CD4-positive, CD25-positive, alpha-beta regulatory T cell (primary cell): ENCODE data around the gene CCDC187. TPM values are rescaled to one million over a fixed set of nuclear protein-coding genes. Genes with fewer than 3 reads are reported as not detected.

Experiments used
- ATAC-seq, 2 donors: fragments of 150-1000 bp; cut with Tn5 transposase; one replicate each; pipeline ENCODE4 v1.10.0; 2021; ENCODE audit warnings: low read depth in 2 of 2, moderate number of reproducible peaks in 2 of 2, moderate library complexity in 1 of 2
- DNase-seq, 3 donors: peaks; one replicate each; pipeline versions ENCODE4 v3.0.0 to v3.0.0-alpha.2; 2012 to 2022; ENCODE audit warnings: mixed read lengths in 1 of 3
- H3K27ac ChIP-seq: one replicate; pipeline ENCODE4 v1.7.0; 2013; ENCODE audit warnings: mild to moderate bottlenecking, low read length; ENCODE audit not compliant: insufficient read depth, poor library complexity, severe bottlenecking
- H3K27me3 ChIP-seq: one replicate; pipeline ENCODE4 v1.7.0; 2013; ENCODE audit warnings: low read length; ENCODE audit not compliant: control insufficient read depth, insufficient read depth
- H3K36me3 ChIP-seq: one replicate; pipeline ENCODE4 v1.7.0; 2013; ENCODE audit warnings: mild to moderate bottlenecking, low read length, moderate library complexity; ENCODE audit not compliant: control insufficient read depth, insufficient read depth
- H3K4me1 ChIP-seq: 2 replicates; pipeline ENCODE4 v1.7.0; 2013; ENCODE audit warnings: mild to moderate bottlenecking, low read length; ENCODE audit not compliant: insufficient read depth, control insufficient read depth, poor library complexity, severe bottlenecking
- H3K4me3 ChIP-seq: one replicate; pipeline ENCODE4 v1.7.0; 2013; ENCODE audit warnings: low read depth, mild to moderate bottlenecking, low read length, moderate library complexity
- H3K9me3 ChIP-seq, 2 experiments: 1 replicate in 1 of 2; 2 replicates in 1 of 2; pipeline ENCODE4 v1.7.0; 2013; ENCODE audit warnings: low read length in 2 of 2, mild to moderate bottlenecking in 1 of 2, moderate library complexity in 1 of 2; ENCODE audit not compliant: control insufficient read depth in 2 of 2
- H3K27ac Mint-ChIP-seq, 3 donors: one replicate each; pipeline ENCODE4 v1.8.0; 2020 to 2022; ENCODE audit warnings: mild to moderate bottlenecking in 3 of 3, mixed read lengths in 3 of 3, moderate library complexity in 2 of 3
- H3K27me3 Mint-ChIP-seq: one replicate; pipeline ENCODE4 v1.8.0; 2022; ENCODE audit warnings: mild to moderate bottlenecking, mixed read lengths
- H3K36me3 Mint-ChIP-seq: one replicate; pipeline ENCODE4 v1.8.0; 2020; ENCODE audit warnings: mixed read lengths
- H3K4me1 Mint-ChIP-seq, 4 donors: one replicate each; pipeline ENCODE4 v1.8.0; 2020 to 2022; ENCODE audit warnings: mixed read lengths in 4 of 4, mild to moderate bottlenecking in 1 of 4
- H3K4me3 Mint-ChIP-seq, 4 donors: one replicate each; pipeline ENCODE4 v1.8.0; 2020 to 2022; ENCODE audit warnings: mild to moderate bottlenecking in 4 of 4, mixed read lengths in 4 of 4, moderate library complexity in 3 of 4
- H3K9me3 Mint-ChIP-seq, 7 donors: one replicate each; pipeline ENCODE4 v1.8.0; 2020 to 2022; ENCODE audit warnings: mixed read lengths in 7 of 7, mild to moderate bottlenecking in 3 of 7, moderate library complexity in 2 of 7
- polyA plus RNA-seq, 4 donors: library from polyadenylated mRNA; unstranded; fragments of 300-500 nt; fragmentation: Illumina TruSeq; gene quantifications; one replicate each; pipeline ENCODE4 v1.2.3, GENCODE V29; 2021
- total RNA-seq: library from RNA; stranded (reverse); gene quantifications from one replicate; pipeline ENCODE4 v1.2.3, GENCODE V29; 2022

CCDC187 gene
- total and polyA plus RNA-seq, 5 donors from 2014 or later = not detected

GRCh38 chr9:136332482-136332983 is 28.6 kb upstream of the CCDC187 start:
- Mint-ChIP-seq H3K9me3 (no peaks in the 10 kb centered on the region), H3K27ac (no peak overlapping the region), H3K4me1 (peaks cover 0 to 5% (median 2%) of the 10 kb centered on the region in 4 donors), H3K4me3 (no peak overlapping the region), H3K27me3 (no peaks in the 10 kb centered on the region), H3K36me3 (no peaks in the 10 kb centered on the region)
- DNase-seq = no peak
- H3K4me3 ChIP-seq = no peak overlapping the region
- H3K9me3 ChIP-seq = no peaks in the 10 kb centered on the region
- no peak for ATAC-seq
- no peaks in the 10 kb centered on the region for H3K36me3 ChIP-seq
- peaks cover 9% of the 10 kb centered on the region for H3K4me1 ChIP-seq
- H3K27ac ChIP-seq = no peak overlapping the region
- H3K27me3 ChIP-seq = no peaks in the 10 kb centered on the region

DNA sequence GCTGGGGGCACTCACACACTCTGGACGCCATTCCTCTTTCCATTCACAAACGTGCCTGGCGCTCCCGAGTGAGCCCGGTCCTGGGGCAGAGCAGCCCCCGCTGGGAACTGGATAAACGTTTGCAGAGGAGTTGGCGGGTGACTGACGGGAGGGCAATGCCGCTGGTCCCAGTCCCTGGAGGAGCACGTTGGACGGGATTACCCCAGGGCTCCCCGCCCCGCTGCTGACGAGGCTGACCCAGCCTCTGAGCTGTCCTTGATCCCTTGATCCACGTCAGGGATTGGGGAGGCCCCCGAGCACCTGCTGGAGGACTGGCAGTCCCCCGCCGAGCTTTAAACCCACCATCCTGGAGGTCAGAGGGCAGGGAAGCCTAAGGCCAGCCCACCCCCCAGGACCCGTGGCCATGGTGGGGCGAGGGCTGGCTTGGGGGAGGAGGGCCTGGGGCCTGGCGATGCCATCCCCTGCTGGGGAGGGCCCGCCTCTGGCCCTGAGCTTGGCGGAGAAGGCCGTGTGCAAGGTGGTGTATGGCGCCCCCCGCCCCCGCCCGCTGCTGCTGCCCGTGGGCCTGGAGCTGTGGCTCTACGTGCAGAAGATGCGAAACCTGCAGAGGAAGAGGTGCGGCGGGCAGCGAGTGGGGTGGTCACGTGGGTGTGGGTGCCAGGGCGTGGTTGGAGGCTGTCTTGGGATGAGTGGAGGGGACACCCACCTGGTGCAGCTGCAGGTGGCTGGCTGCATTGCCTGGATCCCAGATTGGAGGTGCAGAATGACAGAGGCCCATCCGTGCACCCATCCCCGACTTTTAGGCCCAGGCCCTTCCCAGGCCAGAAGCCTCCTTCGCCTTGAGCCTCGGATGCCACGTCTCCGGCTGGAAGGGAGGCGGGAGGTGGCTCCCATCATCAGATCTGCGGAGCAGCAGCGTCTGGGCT is 27.9 kb upstream of the CCDC187 start:
- Histone ChIP-seq H3K4me3 (no peak overlapping the region), H3K4me1 (peaks cover 12% of the 10 kb centered on the region), H3K27me3 (no peaks in the 10 kb centered on the region), H3K27ac (no peak overlapping the region), H3K9me3 (no peaks in the 10 kb centered on the region), H3K36me3 (no peaks in the 10 kb centered on the region)
- Mint-ChIP-seq H3K27me3 (no peaks in the 10 kb centered on the region), H3K4me3 (no peak overlapping the region), H3K9me3 (no peaks in the 10 kb centered on the region), H3K27ac (no peak overlapping the region), H3K4me1 (peaks cover 0 to 5% (median 2%) of the 10 kb centered on the region in 4 donors), H3K36me3 (no peaks in the 10 kb centered on the region)
- no peak for ATAC-seq
- no peak for DNase-seq

DNA sequence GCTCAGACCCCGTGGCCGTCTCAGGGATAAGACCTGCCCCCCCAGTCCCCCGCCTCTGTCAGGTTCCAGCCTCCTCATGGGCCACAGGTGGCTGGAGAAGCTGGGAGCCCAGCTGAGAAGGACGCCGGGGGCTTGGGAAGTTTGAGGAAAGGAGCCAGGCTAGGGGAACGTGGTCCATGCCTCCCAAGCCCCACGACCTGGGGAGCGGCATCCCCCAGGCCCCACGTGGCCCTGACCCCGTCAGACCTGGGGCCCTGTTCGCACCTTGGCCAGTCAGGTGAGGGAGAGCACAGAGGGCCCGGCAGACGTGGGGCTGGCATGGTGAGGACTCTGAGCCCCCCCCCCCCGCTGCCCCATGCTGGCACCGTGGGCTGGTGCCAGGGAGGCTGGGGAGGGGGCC is 27.1 kb upstream of the CCDC187 start:
- no peaks in the 10 kb centered on the region for H3K9me3 Mint-ChIP-seq
- peaks cover 0 to 5% (median 2%) of the 10 kb centered on the region in 4 donors for H3K4me1 Mint-ChIP-seq
- H3K4me3 Mint-ChIP-seq = no peak overlapping the region
- H3K36me3 Mint-ChIP-seq = no peaks in the 10 kb centered on the region
- Histone ChIP-seq H3K4me1 (peaks cover 14% of the 10 kb centered on the region), H3K36me3 (no peaks in the 10 kb centered on the region), H3K9me3 (no peaks in the 10 kb centered on the region), H3K4me3 (no peak overlapping the region), H3K27ac (no peak overlapping the region), H3K27me3 (no peaks in the 10 kb centered on the region)
- H3K27ac Mint-ChIP-seq = no peak overlapping the region
- no peak for ATAC-seq
- no peaks in the 10 kb centered on the region for H3K27me3 Mint-ChIP-seq
- DNase-seq = no peak

GRCh38 chr9:136330406-136330990 is 26.6 kb upstream of the CCDC187 start:
- ATAC-seq (no peak), DNase-seq (no peak)
- Mint-ChIP-seq H3K9me3 (no peaks in the 10 kb centered on the region), H3K4me1 (peaks cover 0 to 5% (median 2%) of the 10 kb centered on the region in 4 donors), H3K4me3 (peak overlapping the region in 1 of 4 donors; percentile 54), H3K36me3 (no peaks in the 10 kb centered on the region), H3K27ac (no peak overlapping the region), H3K27me3 (no peaks in the 10 kb centered on the region)
- H3K9me3 ChIP-seq = no peaks in the 10 kb centered on the region
- H3K27me3 ChIP-seq = no peaks in the 10 kb centered on the region
- no peak overlapping the region for H3K27ac ChIP-seq
- no peaks in the 10 kb centered on the region for H3K36me3 ChIP-seq
- H3K4me3 ChIP-seq = no peak overlapping the region
- H3K4me1 ChIP-seq = peaks cover 14% of the 10 kb centered on the region

GRCh38 chr9:136329636-136330405 is 25.9 kb upstream of the CCDC187 start:
- peak overlapping the region in 1 of 3 donors; percentile 43 for H3K27ac Mint-ChIP-seq

GRCh38 chr9:136329211-136329627 is 25.3 kb upstream of the CCDC187 start:
- Histone ChIP-seq H3K4me3 (no peak overlapping the region), H3K9me3 (no peaks in the 10 kb centered on the region), H3K36me3 (no peaks in the 10 kb centered on the region), H3K27ac (no peak overlapping the region), H3K27me3 (no peaks in the 10 kb centered on the region), H3K4me1 (peaks cover 14% of the 10 kb centered on the region)
- H3K4me1 Mint-ChIP-seq = peaks cover 0 to 5% (median 2%) of the 10 kb centered on the region in 4 donors
- H3K9me3 Mint-ChIP-seq = no peaks in the 10 kb centered on the region
- H3K4me3 Mint-ChIP-seq = peak overlapping the region in 1 of 4 donors; percentile 9
- no peaks in the 10 kb centered on the region for H3K27me3 Mint-ChIP-seq
- H3K36me3 Mint-ChIP-seq = no peaks in the 10 kb centered on the region
- H3K27ac Mint-ChIP-seq = no peak overlapping the region
- no peak for DNase-seq
- no peak for ATAC-seq

More at GRCh38 chr9:136329636-136330405, 25.9 kb upstream of the CCDC187 start:
- no peaks in the 10 kb centered on the region for H3K27me3 ChIP-seq
- no peaks in the 10 kb centered on the region for H3K9me3 ChIP-seq
- H3K9me3 Mint-ChIP-seq = no peaks in the 10 kb centered on the region
- no peaks in the 10 kb centered on the region for H3K36me3 Mint-ChIP-seq
- DNase-seq (no peak), ATAC-seq (no peak)
- no peaks in the 10 kb centered on the region for H3K27me3 Mint-ChIP-seq
- peaks cover 14% of the 10 kb centered on the region for H3K4me1 ChIP-seq
- H3K27ac ChIP-seq = no peak overlapping the region
- peak overlapping the region in 2 of 4 donors; percentile 9 to 54 for H3K4me3 Mint-ChIP-seq
- H3K4me1 Mint-ChIP-seq = peaks cover 0 to 5% (median 2%) of the 10 kb centered on the region in 4 donors
- no peak overlapping the region for H3K4me3 ChIP-seq
- H3K36me3 ChIP-seq = no peaks in the 10 kb centered on the region

DNA sequence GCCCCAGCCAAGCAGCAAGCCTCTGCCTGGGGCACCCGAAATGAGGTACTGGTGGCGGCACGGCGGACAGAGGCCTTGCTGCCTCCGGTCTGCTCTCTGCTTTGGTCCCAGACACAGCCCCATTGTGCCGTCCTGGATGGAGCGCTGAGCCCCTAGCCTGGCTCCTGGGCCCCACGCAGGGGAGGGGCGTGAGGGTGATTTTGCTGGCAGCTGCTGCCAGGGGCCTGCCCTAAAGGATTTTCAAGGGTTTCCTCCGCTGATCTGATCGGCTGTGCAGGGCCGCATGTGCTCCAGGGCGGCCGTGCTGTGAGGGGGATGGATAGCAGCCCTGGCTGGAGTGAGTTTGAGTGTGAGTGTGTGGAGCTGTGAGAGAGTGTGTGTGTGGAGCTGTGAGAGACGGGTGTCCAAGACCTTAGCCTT is 24.7 kb upstream of the CCDC187 start:
- DNase-seq = no peak
- Mint-ChIP-seq H3K27ac (peak overlapping the region in 2 of 3 donors; percentile 32 to 36), H3K4me1 (peaks cover 0 to 5% (median 2%) of the 10 kb centered on the region in 4 donors), H3K4me3 (peak overlapping the region; percentile 9 to 85 (median 76)), H3K27me3 (no peaks in the 10 kb centered on the region), H3K9me3 (no peaks in the 10 kb centered on the region), H3K36me3 (no peaks in the 10 kb centered on the region)
- peaks cover 14% of the 10 kb centered on the region for H3K4me1 ChIP-seq
- no peak for ATAC-seq
- H3K4me3 ChIP-seq = no peak overlapping the region
- H3K27me3 ChIP-seq = no peaks in the 10 kb centered on the region
- no peaks in the 10 kb centered on the region for H3K36me3 ChIP-seq
- H3K27ac ChIP-seq = no peak overlapping the region
- no peaks in the 10 kb centered on the region for H3K9me3 ChIP-seq
